SU-DHL-6 (cell line): Measurements from ENCODE around the gene KRTAP12-3.
A peak's percentile ranks its signal among the peaks of the same experiment; 100 is the strongest.

Experiments used
- H2AFZ ChIP-seq: fragments of 200-600 bp; sonication (generic); 2 replicates; pipeline ENCODE4 v1.6.1; 2014; ENCODE audit warnings: low read depth, mild to moderate bottlenecking, moderate library complexity, mixed read lengths, antibody characterized with exemption, low read length; ENCODE audit not compliant: severe bottlenecking
- H3F3A ChIP-seq: fragments of 200-600 bp; shearing (Covaris generic); 2 replicates; pipeline ENCODE4 v1.6.0; 2016; ENCODE audit warnings: antibody characterized with exemption, mild to moderate bottlenecking; ENCODE audit not compliant: insufficient read depth
- H3K27ac ChIP-seq: fragments of 200-600 bp; sonication (generic); 2 replicates; pipeline ENCODE4 v1.5.1; 2016; ENCODE audit warnings: low read depth, mild to moderate bottlenecking, low read length, moderate library complexity, mixed read lengths
- H3K27me3 ChIP-seq: fragments of 200-600 bp; sonication (generic), shearing (Covaris generic); 2 replicates; pipeline ENCODE4 v1.6.0; 2014; ENCODE audit warnings: mild to moderate bottlenecking, low read length
- H3K36me3 ChIP-seq: fragments of 200-600 bp; sonication (generic); 2 replicates; pipeline ENCODE4 v1.6.1; 2014; ENCODE audit warnings: mild to moderate bottlenecking, low read length, mixed read lengths
- H3K4me2 ChIP-seq: fragments of 300-600, 200-600 bp; shearing (Covaris generic), sonication (generic); 2 replicates; pipeline ENCODE4 v1.6.0; 2014; ENCODE audit warnings: low read length, low read depth, mild to moderate bottlenecking; ENCODE audit not compliant: poor library complexity, severe bottlenecking
- H3K4me3 ChIP-seq: fragments of 200-600 bp; sonication (generic); 2 replicates; pipeline ENCODE4 v1.5.1; 2014; ENCODE audit warnings: antibody characterized with exemption, low read length, mild to moderate bottlenecking, mixed read lengths; ENCODE audit not compliant: insufficient read depth, poor library complexity, severe bottlenecking
- H3K79me2 ChIP-seq: fragments of 200-600 bp; sonication (generic); 2 replicates; pipeline ENCODE4 v1.6.1; 2014; ENCODE audit warnings: mild to moderate bottlenecking, low read length, moderate library complexity; ENCODE audit not compliant: insufficient read depth
- H3K9ac ChIP-seq: fragments of 200-600 bp; sonication (generic); 2 replicates; pipeline ENCODE4 v1.7.0; 2014; ENCODE audit warnings: mild to moderate bottlenecking, low read length
- H3K9me2 ChIP-seq: fragments of 200-600 bp; sonication (generic); replicated peaks from 2 replicates; pipeline ENCODE4 v1.6.1; 2014; ENCODE audit warnings: low read length; ENCODE audit not compliant: insufficient read depth
- H3K9me3 ChIP-seq: fragments of 200-600 bp; sonication (generic); 2 replicates; pipeline ENCODE4 v1.6.1; 2014; ENCODE audit warnings: low read length, mixed read lengths; ENCODE audit not compliant: insufficient read depth
- H4K20me1 ChIP-seq: fragments of 200-600 bp; sonication (generic); 2 replicates; pipeline ENCODE4 v1.6.1; 2014; ENCODE audit warnings: low read depth, mild to moderate bottlenecking, antibody characterized with exemption, low read length, moderate library complexity, mixed read lengths
- EZH2phosphoT487 ChIP-seq: fragments of 200-600 bp; sonication (generic), shearing (Covaris generic); conservative IDR thresholded peaks from 2 replicates; pipeline ENCODE4 v1.6.1; 2018; ENCODE audit warnings: mild to moderate bottlenecking, antibody characterized with exemption, low read length, moderate library complexity, mixed read lengths
- TF ChIP-seq, protein P1 (sequence below): fragments of 200-600 bp; sonication (generic); IDR thresholded peaks from one replicate; pipeline ENCODE4 v1.5.1; 2017; ENCODE audit warnings: antibody characterized with exemption, mild to moderate bottlenecking, low read length, moderate library complexity; ENCODE audit not compliant: insufficient read depth, poor library complexity, severe bottlenecking

KRTAP12-3 gene

DNA sequence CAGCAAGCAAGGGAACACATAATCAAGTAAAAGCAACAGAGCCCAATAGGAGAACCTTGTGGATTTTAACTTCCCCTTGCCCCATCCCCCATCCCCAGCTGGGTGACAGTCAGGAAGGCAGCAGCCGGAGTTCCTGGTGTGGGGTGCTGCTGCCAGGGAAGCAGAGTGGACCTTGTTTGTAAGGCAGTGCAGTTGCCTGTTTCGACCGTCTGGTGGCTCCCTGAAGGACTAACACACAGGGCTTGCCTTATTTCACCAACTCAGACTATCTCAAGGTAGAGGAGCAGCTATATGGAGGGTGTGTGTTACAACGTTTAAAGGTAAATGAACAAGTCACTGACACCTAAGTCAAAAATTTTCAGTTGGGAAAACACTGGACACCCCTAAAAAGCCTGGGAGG is 39.2 kb upstream of the KRTAP12-3 start:
- Histone ChIP-seq H3K79me2 (no peaks in the 10 kb centered on the region), H3K4me3 (no peak overlapping the region), H3K9me3 (no peaks in the 10 kb centered on the region; the same call in 1 of the 2 replicates), H3F3A (no peaks in the 10 kb centered on the region), H2AFZ (peak overlapping the region; percentile 55), H3K4me2 (peak overlapping the region; percentile 13), H3K27ac (peak overlapping the region; percentile 10; the same call in 1 of the 2 replicates), H3K27me3 (no peaks in the 10 kb centered on the region), H3K36me3 (no peaks in the 10 kb centered on the region), H4K20me1 (no peaks in the 10 kb centered on the region), H3K9ac (no peak overlapping the region), H3K9me2 (no peaks in the 10 kb centered on the region)
- TF ChIP-seq, protein P1, sequence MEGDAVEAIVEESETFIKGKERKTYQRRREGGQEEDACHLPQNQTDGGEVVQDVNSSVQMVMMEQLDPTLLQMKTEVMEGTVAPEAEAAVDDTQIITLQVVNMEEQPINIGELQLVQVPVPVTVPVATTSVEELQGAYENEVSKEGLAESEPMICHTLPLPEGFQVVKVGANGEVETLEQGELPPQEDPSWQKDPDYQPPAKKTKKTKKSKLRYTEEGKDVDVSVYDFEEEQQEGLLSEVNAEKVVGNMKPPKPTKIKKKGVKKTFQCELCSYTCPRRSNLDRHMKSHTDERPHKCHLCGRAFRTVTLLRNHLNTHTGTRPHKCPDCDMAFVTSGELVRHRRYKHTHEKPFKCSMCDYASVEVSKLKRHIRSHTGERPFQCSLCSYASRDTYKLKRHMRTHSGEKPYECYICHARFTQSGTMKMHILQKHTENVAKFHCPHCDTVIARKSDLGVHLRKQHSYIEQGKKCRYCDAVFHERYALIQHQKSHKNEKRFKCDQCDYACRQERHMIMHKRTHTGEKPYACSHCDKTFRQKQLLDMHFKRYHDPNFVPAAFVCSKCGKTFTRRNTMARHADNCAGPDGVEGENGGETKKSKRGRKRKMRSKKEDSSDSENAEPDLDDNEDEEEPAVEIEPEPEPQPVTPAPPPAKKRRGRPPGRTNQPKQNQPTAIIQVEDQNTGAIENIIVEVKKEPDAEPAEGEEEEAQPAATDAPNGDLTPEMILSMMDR, result peak; percentile 13
- TF ChIP-seq EZH2phosphoT487, result no peak

DNA sequence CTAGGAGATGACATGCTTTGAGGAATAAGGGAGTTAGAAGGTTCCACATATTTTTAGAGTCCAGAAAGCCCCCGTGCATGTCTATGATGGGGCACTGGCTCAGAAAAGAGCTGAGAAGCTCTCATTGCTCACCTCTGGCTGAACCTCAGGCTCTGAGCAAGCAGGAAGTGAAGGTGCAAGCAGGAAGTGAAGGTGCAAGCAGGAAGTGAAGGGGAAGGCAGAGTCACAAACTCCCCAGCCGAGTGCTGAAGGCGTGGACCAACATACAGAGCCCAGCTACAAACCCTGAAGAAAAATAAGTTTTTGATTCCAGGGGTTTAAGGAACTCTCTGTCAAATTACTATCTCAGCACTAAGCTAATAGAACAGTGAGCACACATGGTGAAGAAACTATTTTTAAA is 38.8 kb upstream of the KRTAP12-3 start:
- peaks cover under 1% of the 10 kb centered on the region; the same call in 1 of the 2 replicates for H3K9me3 ChIP-seq
- peak overlapping the region; percentile 13 for H3K4me2 ChIP-seq
- H3K79me2 ChIP-seq, result no peaks in the 10 kb centered on the region
- no peaks in the 10 kb centered on the region for H3K9me2 ChIP-seq
- no peaks in the 10 kb centered on the region for H3K36me3 ChIP-seq
- H3K27ac ChIP-seq, result peak overlapping the region; percentile 10; the same call in 1 of the 2 replicates
- no peaks in the 10 kb centered on the region for H4K20me1 ChIP-seq
- no peaks in the 10 kb centered on the region for H3K27me3 ChIP-seq
- peak overlapping the region; percentile 55 for H2AFZ ChIP-seq
- no peak overlapping the region for H3K9ac ChIP-seq
- no peaks in the 10 kb centered on the region for H3F3A ChIP-seq
- H3K4me3 ChIP-seq, result no peak overlapping the region
- TF ChIP-seq EZH2phosphoT487, result no peak
- TF ChIP-seq, protein P1, result no peak

DNA sequence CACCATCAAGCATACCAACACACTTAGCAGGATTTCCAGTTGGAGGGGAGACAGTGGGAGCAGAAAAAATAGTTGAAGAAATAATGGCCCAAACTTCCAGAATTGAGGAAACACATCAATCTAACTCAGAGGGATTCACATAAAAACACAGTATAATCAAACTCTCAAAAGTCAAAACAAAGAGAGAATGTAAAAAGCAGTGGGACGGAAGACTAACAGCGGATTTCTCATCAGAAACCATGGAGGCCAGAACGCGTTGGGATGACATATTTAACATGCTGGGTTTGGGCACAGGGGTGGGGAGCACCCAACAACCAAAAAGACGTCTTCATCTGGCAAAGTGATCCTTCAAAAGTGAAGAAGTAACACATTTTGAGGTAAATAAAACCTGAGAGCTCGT is 37.8 kb upstream of the KRTAP12-3 start:
- H3K36me3 ChIP-seq, result no peaks in the 10 kb centered on the region
- H3K4me3 ChIP-seq, result no peak overlapping the region
- H3K9me2 ChIP-seq, result no peaks in the 10 kb centered on the region
- TF ChIP-seq EZH2phosphoT487, result no peak
- TF ChIP-seq, protein P1, result no peak
- H3K27ac ChIP-seq, result no peak overlapping the region
- H3K4me2 ChIP-seq, result no peak overlapping the region
- no peak overlapping the region for H2AFZ ChIP-seq
- no peaks in the 10 kb centered on the region for H3F3A ChIP-seq
- H4K20me1 ChIP-seq, result no peaks in the 10 kb centered on the region
- H3K9ac ChIP-seq, result no peak overlapping the region
- H3K9me3 ChIP-seq, result peaks cover 10% of the 10 kb centered on the region; the same call in 1 of the 2 replicates
- H3K79me2 ChIP-seq, result no peaks in the 10 kb centered on the region
- no peaks in the 10 kb centered on the region for H3K27me3 ChIP-seq
